Stimulated activated CD8-positive, alpha-beta memory T cell treated with anti-CD3 and anti-CD28 coated beads, Interleukin-12 subunit alpha, Interleukin-12 subunit beta, amount 100 ng/mL, for 1 hour (primary cell): ENCODE data around the gene AMOTL1.
"Not testable (repeated sequence)": the region's sequence is repeated elsewhere in the genome, so short reads cannot be mapped to it uniquely, and the experiment has no call there.

ENCODE experiments used
- DNase-seq: peaks from one replicate; pipeline ENCODE4 v3.0.0-alpha.2; 2020; ENCODE audit warnings: low read depth

Gene AMOTL1

DNA sequence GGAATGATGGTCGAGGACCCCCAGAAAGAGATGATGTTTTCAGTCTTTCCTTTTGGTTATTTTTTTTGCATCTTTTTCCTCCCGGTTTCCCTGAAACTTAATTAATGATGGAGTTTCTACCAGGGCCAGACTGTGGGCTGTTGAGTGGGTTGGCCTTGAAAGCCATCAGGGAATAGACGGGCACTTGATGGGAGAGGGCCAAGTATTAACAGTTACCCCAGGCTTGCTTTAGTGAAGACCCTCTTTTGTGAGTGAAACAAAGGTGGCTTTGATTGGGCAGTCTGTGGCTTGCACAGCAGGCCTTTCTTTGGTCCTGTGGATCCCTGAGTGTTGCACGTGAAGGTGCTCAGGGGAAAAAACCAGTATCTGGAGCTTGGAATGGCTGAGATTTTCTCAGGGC, 56.9 kb downstream of the AMOTL1 start:
- no peak for DNase-seq

DNA sequence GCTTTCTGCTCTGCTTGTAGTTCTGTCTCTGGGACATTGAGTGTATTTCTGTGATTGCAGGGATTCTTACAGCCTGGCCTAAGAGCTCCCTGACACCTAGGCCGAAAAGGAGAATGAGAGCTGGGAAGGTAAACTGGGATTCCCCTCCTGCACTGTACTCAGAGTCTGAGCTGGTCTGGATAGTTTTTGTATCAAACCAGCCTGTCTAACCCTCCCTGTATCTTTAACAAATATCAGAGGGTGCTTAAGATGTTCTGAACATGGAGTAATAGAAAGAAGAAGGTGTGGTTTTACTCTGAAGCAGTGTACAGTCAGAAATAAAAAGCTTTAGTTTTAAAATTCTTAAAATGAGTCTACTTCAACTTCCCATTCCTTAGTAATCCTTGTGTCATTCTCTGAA, 57.3 kb downstream of the AMOTL1 start:
- no peak for DNase-seq

DNA sequence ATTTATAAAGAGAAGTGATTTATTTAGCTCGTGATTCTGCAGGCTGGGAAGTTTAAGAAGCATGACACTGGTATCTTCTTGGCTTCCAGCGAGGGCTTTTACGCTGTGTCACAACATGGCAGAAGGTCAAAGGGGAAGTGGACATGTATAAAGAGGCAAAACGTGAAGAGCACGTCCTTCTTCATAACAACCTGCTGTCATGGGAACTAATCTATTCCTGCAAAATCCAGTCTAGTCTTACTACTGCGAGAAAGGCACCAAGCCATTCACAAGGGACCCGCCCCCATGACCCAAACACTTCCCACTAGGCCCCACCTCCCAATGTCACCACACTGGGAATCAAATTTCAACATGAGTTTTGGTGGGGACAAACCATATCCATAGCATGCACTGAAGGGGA, 58.3 kb downstream of the AMOTL1 start:
- DNase-seq: no peak

DNA sequence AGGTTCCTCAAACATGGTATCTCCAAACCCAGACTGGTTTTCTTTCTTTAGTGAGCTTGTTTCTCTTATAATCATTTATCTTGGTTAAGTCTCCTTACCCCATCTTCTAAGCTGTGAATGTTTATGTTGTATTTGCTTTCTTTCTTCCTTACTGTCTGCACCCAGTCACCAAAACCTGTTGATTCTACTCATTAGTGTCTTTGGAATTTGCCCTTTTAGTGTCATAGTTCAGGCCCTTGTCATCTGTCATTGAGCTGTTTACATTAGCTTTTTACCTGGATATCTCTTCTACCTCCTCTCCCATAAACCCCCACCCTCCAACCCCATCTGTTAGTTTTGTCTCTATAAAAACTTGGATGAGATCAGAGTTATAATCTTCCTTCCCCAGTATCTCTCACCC, 59.9 kb downstream of the AMOTL1 start:
- DNase-seq: no peak

DNA sequence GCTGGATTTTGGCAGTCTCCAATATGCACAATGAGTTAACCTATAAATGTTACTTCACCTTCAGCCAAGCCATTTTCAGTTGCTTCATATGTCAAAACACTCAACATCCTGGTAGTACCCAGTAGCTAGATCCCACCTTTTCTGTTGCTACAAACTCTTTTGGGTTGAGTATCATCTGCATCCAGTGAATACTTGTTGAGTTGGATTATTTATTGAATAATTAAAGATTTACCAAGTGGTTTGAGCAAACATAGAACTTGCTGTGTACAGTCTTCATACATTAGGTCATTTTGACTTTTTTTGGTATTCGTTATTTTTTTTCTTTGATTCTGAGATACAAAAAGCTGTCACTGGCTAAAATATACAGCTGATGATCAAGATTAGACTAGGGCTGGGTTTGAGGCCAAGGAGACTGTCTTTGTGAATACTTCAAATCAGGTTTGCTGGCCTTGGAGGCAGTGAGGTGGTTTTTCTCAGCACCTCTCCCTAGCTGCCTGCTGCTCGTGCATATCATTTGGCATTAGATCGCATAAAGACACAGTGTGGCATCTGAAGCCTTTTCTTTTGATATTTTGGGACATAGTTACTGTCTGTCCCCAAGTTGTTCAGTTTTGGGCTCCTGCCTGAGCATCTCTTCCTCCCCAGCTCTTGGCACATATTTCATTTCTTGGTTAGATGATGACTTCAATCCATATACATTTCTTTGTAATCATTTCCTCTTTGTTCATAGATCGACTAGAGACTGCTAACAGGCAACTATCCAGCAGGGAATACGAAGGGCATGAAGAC, 62.8 kb downstream of the AMOTL1 start:
- DNase-seq: no peak

DNA sequence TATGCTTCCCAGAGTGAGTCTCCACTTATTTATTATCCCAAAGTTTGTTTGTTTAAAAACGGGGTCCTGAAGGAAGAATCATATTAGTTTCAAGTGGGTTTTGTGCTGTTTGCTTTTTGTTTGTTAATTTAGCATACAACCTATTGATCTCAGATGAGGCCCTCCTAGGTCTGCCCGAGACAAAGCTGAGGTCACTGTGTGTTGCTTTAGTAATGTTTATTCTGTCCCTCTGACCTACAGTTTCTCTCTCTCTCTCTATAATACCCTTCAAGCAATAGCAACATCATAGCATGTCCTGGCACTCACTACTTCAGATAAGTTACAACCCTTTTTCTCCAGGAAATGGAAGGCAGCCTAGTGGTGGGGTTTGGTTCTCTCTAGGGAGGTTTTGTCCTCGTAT, 63.4 kb downstream of the AMOTL1 start:
- no peak for DNase-seq

DNA sequence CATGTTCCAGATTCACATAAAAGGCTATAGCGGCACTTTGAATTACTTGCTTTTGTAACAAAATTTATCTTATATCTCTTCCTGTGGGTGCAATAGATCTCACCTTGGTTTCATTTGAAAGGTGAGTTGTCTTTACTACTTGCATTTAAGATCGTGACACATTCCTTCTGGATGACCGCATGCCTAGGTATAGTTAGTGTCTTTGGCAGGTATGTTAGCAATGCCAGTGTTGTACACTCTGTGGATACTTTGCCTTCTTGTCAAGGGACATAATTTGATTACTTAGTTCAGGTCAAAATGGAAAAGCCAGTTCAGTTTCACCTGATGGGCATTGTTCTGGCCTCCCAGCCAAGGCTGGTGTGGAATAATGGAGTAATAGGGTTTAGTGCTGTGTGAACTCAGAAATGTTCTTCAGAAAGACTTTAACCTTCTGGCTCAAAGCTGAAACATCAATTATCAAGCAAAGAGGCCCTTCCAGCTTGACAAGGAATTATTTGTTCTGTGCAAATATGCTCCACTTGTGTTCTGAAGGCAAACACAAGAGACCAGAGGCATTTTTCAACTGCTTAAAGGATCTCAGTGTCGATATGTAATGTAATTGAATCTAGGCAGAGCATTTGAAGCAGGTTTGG, 64.6 kb downstream of the AMOTL1 start:
- DNase-seq: no peak

DNA sequence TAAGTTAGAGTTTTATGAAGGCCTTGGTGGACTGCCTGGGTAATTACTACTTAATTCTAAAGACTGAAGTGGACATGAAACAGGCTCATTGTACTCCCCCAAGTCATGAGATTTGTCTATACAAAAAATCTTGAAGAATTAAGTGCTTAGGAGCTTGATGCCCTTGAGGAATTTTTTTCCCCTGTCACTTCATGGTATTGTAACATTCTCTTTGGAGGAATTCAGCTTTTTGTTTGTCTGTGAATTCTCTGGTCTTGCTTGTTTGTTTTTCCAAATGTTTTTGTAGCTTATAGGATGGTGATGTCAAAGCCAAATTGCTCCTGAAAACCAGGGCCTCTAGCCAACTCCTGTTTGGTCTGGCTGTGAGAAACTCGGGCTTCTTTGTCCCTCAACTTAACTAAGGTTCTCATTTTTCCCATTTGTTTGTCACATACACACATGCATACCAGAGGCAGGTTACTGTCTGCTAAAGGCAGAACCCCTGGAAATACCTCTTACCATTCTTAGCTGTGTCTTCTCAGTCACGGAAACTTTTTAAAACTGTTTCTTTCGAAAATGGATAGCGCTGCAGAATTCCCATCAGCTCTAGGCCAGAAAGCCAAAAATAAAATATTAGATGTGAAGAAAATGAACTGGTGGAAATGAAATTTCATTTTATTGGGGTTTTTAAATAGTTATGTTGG, 66.9 kb downstream of the AMOTL1 start:
- no peak for DNase-seq

DNA sequence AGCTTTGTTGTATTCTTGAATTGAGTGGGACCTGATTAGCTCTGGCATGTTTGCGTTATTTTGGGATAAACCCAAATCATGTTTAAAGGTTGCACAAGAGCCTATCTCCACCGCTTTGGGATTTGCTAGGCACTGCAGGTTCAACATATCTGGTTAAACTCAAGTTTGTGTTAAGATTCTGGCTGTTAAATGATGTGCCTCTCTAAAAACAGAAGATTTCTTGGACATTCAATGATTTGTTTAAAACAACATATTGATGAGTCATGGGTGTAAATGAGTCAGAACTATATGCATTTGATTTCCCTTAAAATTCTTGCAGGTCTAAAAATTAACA, 67.4 kb downstream of the AMOTL1 start:
- no peak for DNase-seq

DNA sequence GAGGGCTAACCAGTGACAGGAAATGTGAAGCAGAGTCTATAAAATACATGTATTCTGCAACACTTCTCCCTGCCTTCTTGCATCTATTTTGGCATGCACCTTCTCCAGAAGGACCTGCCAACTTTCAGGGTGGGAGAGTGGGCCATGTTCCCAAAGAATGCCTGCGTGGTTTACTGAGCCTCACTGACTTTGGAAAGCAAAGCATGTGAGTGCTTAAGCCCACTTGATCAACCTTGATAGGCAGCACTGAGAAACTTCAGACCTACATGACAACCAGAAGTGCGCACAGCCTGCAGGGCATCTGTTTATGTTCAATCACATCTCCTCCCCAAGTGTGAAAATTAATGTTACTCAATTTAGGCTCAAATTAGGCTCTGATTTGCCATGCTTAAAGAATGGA, 69.2 kb downstream of the AMOTL1 start:
- no peak for DNase-seq

DNA sequence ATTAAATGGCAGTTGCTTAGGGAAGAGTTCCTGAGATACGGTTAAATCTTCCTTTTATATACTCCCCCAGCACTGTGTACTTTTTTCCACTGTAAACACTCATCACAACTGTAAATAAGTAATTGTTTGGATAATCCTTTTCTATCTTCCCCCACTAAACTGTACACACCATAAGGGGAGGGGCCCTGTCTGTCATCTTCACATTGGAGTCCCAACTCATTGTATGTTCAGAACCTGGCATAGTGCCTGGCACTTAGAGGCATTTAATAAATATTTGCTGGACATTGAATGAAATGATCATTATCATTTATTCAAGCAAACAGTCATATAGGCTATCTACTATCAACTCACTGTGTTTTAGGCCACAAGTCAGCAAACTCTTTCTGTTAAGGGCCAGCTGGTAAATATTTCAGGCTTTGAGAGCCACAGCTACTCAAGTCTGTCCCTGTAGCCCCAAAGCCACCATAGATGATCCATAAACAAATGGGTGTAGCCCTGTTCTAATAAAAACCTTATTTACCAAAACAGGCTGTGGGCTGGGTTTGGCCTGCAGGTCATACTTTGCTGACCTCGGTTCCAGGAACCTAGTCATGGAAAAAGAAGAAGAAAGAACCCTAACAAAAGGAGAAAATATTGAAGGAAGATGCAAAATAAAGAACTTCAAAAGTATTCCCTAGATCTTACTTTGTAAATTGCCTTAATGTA, 70.0 kb downstream of the AMOTL1 start:
- no peak for DNase-seq

DNA sequence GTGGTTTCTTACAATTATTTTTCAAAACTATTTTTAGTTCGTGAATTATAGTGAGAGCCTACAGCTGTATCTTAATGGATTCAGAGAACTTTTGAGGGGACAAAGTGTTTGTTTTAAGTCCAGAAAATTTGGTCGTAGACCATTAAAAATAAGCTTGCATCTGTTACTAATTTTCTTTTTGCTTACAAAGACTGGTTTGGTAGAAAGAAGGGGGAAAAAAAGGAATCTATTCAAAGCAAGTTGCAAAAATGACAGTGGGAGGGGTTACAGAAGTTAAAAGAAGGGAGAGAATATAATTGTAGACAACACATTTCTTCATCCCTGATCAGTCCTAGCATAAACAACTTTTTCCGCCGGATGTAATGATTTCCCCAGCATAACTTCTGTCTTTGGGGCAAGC, 72.1 kb downstream of the AMOTL1 start:
- DNase-seq: no peak

DNA sequence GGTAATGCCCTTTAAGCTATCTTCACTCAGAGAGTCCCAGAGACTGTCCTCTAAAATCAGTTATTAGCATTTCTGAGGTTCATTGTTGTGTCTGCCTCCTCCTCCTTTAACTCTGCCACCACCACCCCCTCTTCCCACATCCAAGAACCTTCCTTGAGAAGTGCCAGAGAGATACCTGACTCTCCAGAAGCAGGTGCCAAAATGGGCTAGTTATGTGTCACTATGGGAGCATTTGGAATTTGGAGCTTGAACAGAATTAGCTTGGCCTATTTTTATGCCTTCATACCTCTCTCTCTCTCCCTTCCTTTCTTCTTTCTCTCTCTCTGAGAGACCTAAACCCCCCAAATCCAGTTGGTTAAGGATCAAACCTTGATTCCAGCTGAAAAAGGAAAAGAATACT, 75.9 kb downstream of the AMOTL1 start:
- DNase-seq: no peak

DNA sequence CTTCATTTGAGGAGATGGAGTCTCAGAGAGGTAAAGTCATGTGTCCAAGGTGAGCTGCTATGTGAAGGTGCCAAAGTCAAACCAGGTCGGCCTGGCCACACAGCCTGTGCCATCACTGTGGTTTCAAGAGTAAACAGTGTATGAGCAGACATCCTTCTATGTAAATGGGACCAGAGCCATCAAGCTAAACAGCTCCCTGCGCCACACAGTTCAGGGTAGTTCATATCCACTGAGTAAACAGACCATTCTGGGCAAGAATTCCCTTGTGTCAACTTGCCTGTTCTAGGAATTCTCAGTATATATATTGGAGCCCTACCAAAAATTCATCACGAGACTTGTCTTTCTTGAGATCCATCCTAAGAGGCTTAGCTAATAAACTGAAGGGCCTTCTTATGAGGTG, 77.5 kb downstream of the AMOTL1 start:
- no peak for DNase-seq

DNA sequence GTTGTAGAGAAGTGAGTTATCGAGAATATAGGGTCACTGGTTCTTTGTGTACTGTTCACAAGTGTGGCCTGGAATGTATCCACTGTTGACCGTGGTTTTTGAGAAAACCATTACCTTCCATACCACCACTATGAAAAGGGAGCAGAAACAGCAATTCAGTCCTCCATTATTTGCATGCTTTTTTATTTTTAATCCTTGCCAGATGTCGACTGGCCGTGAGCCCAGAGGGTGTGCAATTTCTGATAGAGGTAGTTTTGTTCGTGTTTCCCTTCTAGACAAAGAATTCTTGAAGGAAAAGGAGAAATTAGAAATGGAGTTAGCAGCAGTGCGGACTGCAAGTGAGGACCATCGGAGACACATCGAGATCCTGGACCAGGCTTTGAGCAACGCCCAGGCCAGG, 81.7 kb downstream of the AMOTL1 start:
- no peak for DNase-seq

DNA sequence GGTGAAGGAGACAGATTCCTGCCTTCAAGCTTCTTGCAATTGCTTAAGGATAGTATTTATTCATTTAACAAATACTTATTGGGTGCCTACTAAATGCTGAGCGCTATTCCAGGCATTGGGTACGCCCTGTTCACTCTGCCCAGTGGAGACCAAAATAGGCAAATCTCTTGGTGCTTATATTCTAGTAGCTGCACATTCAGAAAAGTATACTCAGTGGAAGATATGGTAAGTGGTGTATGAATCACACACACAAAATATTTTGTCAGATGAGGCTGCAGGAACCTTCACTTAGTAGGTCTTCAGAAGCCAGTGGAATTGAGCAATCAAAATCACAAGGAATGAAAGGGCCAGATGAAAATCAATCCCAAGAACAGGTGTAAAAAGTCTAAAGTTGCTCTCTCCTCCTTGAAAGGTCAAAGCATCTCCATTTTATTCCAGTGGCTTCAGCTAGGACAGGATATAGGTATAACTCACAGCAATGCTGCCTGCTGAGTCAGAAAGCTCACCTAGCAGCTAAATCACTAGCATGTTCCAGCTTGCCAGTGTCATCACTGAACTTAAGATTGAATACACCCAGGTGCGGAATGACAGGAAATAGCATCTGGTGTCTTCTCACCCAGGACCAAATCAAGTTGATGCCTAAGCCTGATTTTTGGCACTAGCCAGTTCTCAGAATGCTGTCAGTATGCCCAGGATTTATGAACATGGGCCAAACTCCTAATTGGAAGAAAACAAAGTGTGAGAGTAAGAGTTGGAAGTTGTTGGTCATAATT, 83.9 kb downstream of the AMOTL1 start:
- DNase-seq: no peak

DNA sequence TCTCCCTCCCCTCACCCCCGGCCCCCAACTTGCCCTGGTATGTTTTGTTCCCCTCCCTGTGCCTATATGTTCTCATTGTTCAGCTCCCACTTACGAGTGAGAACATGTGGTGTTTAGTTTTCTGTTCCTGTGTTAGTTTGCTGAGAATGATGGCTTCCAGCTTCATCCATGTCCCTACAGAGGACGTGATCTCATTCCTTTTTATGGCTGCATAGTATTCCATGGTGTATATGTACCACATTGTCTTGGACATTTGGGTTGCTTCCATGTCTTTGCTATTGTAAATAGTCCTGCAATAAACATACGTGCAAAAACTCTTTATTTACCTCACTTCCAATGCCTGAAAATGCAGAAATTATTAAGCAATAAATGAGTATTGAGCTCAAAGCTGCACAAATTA, 85.1 kb downstream of the AMOTL1 start:
- DNase-seq: not testable (repeated sequence)

DNA sequence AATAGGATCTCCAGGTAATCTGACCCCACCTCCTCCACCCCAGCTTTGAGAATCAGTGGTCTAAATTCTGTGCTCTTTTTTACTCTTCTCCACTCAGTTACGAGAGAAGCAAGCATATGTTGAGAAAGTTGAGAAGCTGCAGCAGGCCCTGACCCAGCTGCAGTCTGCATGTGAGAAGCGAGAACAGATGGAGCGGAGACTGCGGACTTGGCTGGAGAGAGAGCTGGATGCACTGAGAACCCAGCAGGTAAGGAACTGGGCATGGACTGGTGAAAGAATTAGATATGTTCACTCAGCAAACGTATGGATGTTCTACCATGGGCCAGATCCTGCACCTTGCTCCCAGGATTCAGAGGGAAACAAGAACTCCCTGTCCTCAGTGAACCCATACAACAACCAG, 85.7 kb downstream of the AMOTL1 start:
- no peak for DNase-seq

DNA sequence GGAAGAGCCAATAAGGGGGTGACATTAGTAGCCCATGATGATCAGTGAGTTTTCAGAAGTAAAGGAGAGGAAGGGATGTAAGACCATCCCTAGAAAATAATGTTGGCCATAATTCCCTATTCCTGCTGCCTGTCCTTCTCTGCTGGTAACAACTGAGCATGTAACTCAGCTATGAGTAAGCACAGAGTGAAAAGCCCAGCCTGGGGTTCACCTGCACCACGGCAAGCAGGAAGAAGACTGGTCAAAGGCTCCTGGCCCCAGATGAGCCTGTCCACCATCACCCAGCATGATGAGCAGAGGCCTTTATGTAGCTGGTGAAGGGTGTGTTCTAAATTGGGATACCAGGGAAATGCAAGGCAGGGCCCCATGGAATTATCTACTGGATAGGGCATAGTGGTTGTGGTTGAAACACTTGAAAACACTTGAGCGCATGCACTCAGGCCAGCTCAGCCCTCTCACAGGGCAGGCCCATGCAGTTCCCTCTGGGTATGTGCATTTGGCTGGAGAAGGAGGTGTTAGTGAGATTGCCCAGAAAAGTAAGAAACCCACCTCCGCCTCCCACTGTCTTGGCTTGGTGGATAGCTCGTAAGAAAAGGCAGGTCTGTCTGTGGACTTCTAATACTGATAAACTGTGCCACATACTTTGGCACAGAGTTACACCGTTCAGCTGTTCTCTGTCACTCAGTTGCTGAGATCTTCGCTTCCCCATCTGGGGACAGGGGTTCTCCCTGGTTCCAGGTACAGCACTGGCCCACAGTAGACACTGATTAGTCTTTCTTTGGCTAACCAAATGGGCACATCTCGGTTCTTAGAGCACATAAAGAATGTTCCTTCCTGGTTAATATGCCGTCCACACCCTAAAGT, 86.8 kb downstream of the AMOTL1 start:
- no peak for DNase-seq

DNA sequence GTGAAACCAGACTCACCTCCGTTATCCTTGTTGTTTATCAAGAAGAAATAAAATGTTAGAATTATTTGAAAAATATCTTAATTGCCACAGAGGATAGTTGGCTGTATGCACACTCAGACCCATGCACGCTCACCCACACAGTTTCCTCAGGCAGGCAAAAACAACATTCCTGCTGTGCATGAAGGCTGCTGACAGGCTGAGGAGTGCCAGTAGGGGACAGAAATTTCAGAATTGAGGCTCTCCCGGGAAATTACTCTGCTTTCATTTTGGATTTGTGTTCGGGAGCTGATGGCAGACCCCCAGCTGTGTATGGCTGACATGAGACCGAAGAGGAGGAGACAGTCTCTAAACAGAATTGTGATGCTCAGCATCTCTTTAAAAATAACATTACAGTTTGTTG, 87.5 kb downstream of the AMOTL1 start:
- no peak for DNase-seq

DNA sequence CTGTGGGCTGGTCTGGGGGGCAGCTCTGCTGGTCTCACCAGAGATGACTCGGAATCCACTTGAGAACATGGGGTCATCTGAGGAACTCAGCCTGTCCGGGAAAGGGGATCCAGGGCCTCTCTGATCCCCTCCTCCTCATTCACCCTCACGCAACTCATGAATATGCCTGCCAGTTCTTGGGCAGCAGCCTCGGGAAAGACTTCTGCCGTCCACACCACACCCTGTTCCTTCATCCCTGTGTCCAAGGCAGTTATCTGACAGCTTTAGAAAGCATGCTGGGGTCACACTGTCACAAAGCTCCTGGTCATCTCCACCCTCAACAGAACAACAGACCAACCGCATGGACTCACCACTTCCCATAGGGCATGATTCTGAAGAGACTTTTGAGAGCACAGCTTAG, 88.3 kb downstream of the AMOTL1 start:
- no peak for DNase-seq
